GM21381 (cell line): Measurements from ENCODE around the gene GNAT2.

Source experiments
- ATAC-seq: cut with Tn5 transposase; IDR thresholded peaks from one replicate; pipeline ENCODE4 v1.9.1; 2021; ENCODE audit warnings: mild to moderate bottlenecking, moderate library complexity; ENCODE audit not compliant: unreplicated experiment

The GNAT2 gene

GRCh38 chr1:109566982-109567381 is 52.4 kb downstream of the GNAT2 start:
- ATAC-seq: no peak

DNA sequence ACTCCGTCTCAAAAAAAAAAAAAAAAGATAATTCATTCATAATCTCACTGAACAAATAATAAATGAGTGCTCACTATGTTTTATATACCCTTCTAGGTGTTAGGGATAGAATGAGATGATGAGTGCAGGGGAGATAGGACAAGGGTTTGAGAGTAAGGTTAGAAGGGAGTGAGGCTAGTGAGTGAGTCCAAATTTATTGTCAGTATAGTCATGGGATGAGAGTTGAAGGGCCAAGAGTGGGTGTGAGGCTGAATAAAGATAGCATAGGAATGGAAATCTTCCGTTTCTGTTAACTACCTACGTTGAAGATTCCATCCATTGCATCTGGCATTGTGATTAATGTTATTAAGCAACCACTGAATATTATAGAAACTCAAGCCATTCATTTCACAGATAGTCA is 54.2 kb downstream of the GNAT2 start:
- ATAC-seq: no peak

DNA sequence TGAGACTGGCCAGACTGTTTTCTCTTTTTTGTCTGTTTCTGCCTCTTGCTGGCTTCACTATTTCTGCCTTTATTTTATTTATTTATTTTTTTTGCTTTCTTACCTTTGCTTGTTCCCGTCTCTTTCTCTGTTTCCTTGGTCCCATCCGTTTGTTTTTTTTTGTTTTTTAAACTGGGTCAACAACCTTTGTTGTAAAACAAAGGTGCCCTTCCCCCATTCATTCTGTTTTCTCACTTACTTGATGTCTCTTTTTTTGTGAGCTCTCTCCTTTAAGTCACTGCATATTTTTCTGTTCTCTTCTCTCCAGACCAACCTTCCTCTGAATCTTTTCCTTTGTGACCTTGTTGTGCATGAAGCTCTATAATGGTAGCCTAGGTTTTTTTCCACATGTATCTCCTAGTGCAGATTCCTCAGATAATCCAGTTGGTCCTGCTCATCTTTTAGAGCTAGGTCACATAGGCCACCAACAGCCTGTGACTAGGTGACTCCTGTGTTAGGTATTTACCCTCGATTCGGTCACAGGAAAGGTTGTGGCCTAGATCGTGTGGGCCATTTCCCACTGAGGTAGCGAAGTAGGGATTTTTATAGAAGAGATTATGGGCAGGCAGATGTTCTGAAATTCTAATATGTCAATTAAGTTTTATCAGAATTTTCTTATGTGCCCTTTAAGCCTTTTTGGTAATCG is 55.1 kb downstream of the GNAT2 start:
- ATAC-seq: no peak

DNA sequence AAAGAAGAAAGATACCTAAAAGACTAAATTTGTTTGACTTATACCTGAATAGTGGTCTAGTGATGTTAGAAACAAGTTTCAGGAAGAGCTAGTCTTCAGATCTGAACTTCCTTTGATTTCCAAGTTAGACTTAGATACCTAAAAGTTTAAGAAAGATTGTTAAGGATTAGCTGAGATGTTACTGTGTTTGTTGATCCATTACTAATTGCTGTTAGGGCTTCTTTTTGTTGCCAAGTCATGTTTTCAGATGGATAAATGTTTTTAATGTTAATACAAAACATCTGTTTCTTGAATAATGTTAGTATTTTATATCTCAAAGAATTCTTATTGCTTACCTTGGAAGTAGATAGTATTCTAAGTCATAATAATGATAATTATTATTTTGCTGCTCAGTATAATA is 59.4 kb downstream of the GNAT2 start:
- no peak for ATAC-seq

DNA sequence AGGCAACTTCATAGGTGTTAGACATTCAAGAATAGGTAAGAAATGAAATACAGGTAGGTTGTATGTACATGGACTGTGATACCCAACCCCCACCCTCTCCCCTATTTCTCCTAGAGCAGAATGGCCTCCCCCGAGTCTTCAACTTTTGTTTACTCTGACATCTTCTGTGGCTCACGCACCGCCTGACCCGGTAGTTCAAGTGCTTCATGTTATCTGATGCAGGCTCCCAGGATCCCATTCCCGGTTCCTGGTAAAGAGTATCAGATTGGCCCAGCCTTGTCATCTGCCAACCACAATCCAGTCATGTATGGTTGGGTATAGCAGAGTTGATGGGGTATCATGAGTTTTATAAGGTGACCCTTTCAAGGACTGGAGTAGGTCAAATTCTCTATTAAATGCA is 61.9 kb downstream of the GNAT2 start:
- no peak for ATAC-seq

GRCh38 chr1:109556563-109556962 is 62.9 kb downstream of the GNAT2 start:
- no peak for ATAC-seq
